ENCODE data around the gene MAPK8. TPM values are rescaled to one million over a fixed set of nuclear protein-coding genes. Genes with fewer than 3 reads are reported as not detected.

The MAPK8 gene
- total RNA-seq, 1 donor from 2014 or later: 54.3 TPM

DNA sequence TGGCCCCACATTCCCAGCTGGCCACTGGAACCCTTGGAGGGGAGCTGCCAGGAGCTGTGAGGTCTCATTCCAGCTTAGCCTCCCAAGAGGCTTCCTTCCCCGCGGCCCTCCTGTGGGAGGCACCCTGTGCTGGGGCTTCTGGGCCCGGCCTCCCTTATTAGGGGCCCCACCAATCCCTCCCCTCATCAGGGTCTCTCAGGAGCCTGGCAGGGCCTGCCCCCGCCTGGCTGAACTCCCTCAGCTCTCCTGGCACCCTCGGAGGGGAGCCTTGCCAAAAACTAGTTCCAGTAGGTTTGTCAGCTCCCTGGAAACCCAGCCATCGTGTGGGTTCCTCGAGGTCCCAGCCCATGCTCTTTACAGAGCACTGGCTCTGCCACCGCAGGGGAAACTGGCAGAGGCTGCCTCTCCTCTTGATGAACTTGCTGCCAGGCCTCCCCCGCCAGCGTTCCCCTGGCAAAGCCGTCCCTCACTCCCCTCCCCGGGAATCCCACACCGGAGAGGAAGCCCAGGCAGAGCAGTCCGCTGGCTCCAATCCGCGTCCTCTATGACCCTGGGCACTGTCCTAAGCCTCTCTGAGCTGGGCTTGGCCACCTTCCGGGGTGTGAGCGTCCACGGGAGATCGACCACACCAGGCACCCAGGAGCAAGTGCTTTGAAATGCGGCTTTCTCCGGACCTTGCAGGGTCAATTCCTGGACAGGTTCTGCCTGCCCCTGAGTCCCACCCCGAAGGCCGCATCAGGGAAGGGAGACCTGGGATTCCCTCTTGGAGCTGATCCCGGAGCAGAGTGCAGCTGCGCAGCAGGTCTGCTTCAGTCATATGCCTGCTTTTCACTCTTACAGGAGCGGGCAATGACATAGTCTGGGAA lies 158.6 kb downstream of the MAPK8 start:
- H3K9me3 ChIP-seq: no peaks in the 10 kb centered on the region
- peak in 1 of 2 donors; percentile 72 for DNase-seq (ENCODE audit: extremely low spot score in 2 of 2)

DNA sequence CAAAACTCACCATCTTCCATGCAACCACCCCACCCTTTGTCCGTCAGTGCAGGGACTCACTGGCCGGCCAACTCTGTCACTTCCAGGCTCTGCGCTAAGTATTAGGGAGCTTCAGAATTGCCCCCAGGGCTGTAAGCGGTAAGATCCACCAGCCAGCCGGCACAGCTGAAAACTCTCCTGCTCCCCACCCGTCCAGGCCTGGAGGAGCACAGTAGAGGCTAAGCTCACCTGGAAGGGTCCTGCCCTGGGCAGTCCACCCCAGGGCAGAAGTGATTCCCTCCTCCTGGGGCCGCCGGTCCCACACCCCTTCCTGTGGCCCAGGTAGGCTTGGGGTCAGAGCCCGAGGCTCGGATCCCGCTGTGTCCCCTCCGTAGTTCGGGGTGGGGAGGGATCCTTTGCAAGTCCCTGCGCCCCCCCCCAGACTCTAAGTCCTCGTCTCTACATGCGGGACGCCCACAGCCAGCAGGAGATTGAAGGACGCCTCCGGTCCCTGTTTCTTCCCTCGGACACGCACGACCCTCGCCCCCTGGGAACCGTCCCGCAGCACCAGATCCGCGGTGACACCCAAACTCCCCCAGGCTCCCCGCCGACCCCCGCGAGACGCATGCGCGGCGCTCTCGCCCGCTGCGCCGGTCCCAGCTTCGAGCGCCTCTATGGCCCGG lies 159.5 kb downstream of the MAPK8 start:
- no peak for TF ChIP-seq POLR2A (IDR thresholded peaks at IDR 0.05)
- intact Hi-C loops (cut with DNase I): no loop called here
- Histone ChIP-seq H3K4me1 (peaks cover 12% of the 10 kb centered on the region), H3K36me3 (no peaks in the 10 kb centered on the region), H3K27ac (no peak overlapping the region), H3K4me3 (peak overlapping the region in 1 of 2 donors; percentile 22), H3K27me3 (no peaks in the 10 kb centered on the region), H3K9me3 (no peaks in the 10 kb centered on the region)
- no peak for DNase-seq (ENCODE audit: extremely low spot score in 2 of 2)

More for the DNA sequence above, 158.6 kb downstream of the MAPK8 start:
- intact Hi-C loops (cut with DNase I): no loop called here
- H3K36me3 ChIP-seq: no peaks in the 10 kb centered on the region
- H3K4me3 ChIP-seq: no peak overlapping the region
- no peak overlapping the region for H3K27ac ChIP-seq
- H3K4me1 ChIP-seq: peaks cover 12% of the 10 kb centered on the region
- TF ChIP-seq POLR2A (IDR thresholded peaks at IDR 0.05): no peak
- TF ChIP-seq, protein P1, sequence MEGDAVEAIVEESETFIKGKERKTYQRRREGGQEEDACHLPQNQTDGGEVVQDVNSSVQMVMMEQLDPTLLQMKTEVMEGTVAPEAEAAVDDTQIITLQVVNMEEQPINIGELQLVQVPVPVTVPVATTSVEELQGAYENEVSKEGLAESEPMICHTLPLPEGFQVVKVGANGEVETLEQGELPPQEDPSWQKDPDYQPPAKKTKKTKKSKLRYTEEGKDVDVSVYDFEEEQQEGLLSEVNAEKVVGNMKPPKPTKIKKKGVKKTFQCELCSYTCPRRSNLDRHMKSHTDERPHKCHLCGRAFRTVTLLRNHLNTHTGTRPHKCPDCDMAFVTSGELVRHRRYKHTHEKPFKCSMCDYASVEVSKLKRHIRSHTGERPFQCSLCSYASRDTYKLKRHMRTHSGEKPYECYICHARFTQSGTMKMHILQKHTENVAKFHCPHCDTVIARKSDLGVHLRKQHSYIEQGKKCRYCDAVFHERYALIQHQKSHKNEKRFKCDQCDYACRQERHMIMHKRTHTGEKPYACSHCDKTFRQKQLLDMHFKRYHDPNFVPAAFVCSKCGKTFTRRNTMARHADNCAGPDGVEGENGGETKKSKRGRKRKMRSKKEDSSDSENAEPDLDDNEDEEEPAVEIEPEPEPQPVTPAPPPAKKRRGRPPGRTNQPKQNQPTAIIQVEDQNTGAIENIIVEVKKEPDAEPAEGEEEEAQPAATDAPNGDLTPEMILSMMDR (IDR thresholded peaks at IDR 0.05): no peak
- TF ChIP-seq POLR2AphosphoS5 (IDR thresholded peaks at IDR 0.05; ENCODE audit: insufficient read depth in 1 of 2, low read depth in 1 of 2): no peak
- H3K27me3 ChIP-seq: no peaks in the 10 kb centered on the region

DNA sequence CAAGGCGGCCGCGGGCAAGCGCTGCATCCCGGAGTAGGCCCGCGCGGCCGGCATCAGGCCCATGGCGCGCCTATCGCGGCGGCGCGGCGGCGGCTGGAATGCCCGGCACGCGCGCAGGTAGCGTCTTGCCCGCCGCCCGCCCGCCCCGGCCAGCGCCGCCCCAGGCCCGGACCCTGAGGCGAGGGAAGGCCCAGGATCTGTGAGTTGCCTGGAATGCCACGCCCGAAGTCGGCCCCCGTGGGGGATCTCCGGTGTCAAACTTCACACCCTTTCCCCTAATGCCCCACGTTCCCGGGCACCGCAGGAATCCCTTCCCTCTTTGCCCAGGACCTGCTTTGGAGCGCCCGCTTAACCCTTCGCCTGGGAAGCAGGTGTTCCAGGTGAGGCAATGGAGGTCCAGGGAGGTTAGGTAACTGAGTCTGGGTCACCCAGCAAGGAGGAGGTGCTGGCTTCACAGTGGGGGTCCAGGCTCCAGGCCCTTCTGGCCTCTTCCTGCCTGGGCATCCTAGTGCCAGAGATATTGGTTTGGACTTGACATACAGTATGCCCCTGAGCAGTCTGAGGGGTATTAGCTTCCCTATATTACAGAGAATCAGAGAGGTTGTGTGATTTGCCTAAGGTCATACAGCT lies 160.2 kb downstream of the MAPK8 start:
- H3K36me3 ChIP-seq: no peaks in the 10 kb centered on the region
- no peak overlapping the region for H3K27ac ChIP-seq
- intact Hi-C loops (cut with DNase I): no loop called here
- no peaks in the 10 kb centered on the region for H3K9me3 ChIP-seq
- H3K4me3 ChIP-seq: no peak overlapping the region
- peaks cover 12% of the 10 kb centered on the region for H3K4me1 ChIP-seq
- no peak for DNase-seq (ENCODE audit: extremely low spot score in 2 of 2)
- H3K27me3 ChIP-seq: no peaks in the 10 kb centered on the region
- TF ChIP-seq POLR2A (IDR thresholded peaks at IDR 0.05) (no peak), POLR2AphosphoS5 (IDR thresholded peaks at IDR 0.05; ENCODE audit: insufficient read depth in 1 of 2, low read depth in 1 of 2) (no peak)
- TF ChIP-seq, protein P1 (IDR thresholded peaks at IDR 0.05): no peak

DNA sequence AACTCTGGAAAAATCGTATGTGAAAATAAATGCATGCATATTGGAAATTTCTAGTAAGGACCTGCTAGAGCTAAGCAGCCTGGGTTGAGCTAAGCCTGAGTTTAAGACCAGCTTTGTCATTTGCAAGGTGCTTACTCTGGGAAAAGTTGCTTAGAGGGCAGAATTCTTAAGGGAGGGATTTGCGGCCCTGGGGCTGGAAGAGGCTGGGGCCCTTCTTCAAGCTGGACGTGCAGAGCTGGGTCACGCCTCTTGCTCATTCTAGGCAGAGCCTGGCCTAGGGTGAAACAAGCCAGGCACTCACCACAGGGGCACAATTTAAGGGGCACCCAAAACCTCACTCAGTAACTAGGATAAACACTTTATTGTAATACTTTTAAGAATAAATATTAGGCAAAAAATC lies 161.2 kb downstream of the MAPK8 start:
- TF ChIP-seq POLR2AphosphoS5 (IDR thresholded peaks at IDR 0.05; ENCODE audit: insufficient read depth in 1 of 2, low read depth in 1 of 2) (no peak), POLR2A (IDR thresholded peaks at IDR 0.05) (no peak)
- TF ChIP-seq, protein P1 (IDR thresholded peaks at IDR 0.05): no peak
- intact Hi-C loops (cut with DNase I): no loop called here

DNA sequence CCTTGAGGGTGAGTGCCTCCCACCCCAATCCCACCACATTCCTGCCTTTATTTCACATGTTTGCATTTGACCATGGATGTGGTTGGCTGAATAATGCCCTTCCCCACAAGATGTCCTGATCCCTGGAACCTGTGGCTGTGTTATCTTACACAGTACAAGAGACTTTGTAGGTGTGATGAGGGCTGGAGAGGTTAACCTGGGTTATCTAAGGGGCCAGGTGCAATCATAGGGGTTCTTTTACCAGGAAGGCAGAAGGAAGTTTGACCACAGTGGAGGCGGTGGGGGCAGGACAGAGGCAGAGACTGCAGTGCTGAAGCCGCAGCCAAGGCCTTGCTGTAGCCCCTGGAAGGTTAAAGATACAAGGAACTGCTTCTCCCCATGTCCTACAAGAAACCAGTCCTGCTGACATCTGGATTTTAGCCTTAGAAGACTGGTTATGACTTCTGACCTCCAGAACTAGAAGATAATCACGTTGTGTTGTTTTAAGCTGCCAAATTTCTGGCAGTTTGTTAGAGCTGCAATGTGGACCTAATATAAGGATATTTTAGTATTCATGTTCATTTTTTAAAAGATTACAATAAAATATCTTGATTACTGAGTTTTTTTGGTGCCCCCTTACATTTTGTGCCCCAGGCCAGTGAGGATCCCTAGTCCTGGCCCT lies 161.8 kb downstream of the MAPK8 start:
- Histone ChIP-seq H3K9me3 (no peaks in the 10 kb centered on the region), H3K27me3 (no peaks in the 10 kb centered on the region), H3K27ac (no peak overlapping the region), H3K4me3 (no peak overlapping the region), H3K4me1 (peaks cover 12% of the 10 kb centered on the region), H3K36me3 (no peaks in the 10 kb centered on the region)
- intact Hi-C loops (cut with DNase I): no loop called here
- DNase-seq (ENCODE audit: extremely low spot score in 2 of 2): peak in 1 of 2 donors; percentile 72
- TF ChIP-seq POLR2AphosphoS5 (IDR thresholded peaks at IDR 0.05; ENCODE audit: insufficient read depth in 1 of 2, low read depth in 1 of 2): no peak

More for the DNA sequence above, 161.2 kb downstream of the MAPK8 start:
- Histone ChIP-seq H3K27ac (no peak overlapping the region), H3K36me3 (no peaks in the 10 kb centered on the region), H3K4me1 (peaks cover 12% of the 10 kb centered on the region), H3K4me3 (no peak overlapping the region), H3K9me3 (no peaks in the 10 kb centered on the region), H3K27me3 (no peaks in the 10 kb centered on the region)
- DNase-seq (ENCODE audit: extremely low spot score in 2 of 2): no peak
